GM12873 (cell line): ENCODE measurements around the gene HLA-DMA.

Source experiments
- TF ChIP-seq, protein P1 (sequence below): IDR thresholded peaks from 2 replicates; pipeline ENCODE4 v1.5.1; 2012; ENCODE audit warnings: low read depth, mild to moderate bottlenecking, moderate library complexity, low read length, control low read depth; ENCODE audit not compliant: insufficient read depth; ENCODE audit errors: missing control alignments

HLA-DMA gene

GRCh38 chr6:32906539-32906938 is 46.4 kb downstream of the HLA-DMA start:
- TF ChIP-seq, protein P1, sequence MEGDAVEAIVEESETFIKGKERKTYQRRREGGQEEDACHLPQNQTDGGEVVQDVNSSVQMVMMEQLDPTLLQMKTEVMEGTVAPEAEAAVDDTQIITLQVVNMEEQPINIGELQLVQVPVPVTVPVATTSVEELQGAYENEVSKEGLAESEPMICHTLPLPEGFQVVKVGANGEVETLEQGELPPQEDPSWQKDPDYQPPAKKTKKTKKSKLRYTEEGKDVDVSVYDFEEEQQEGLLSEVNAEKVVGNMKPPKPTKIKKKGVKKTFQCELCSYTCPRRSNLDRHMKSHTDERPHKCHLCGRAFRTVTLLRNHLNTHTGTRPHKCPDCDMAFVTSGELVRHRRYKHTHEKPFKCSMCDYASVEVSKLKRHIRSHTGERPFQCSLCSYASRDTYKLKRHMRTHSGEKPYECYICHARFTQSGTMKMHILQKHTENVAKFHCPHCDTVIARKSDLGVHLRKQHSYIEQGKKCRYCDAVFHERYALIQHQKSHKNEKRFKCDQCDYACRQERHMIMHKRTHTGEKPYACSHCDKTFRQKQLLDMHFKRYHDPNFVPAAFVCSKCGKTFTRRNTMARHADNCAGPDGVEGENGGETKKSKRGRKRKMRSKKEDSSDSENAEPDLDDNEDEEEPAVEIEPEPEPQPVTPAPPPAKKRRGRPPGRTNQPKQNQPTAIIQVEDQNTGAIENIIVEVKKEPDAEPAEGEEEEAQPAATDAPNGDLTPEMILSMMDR = no peak

GRCh38 chr6:32905078-32905477 is 47.8 kb downstream of the HLA-DMA start:
- TF ChIP-seq, protein P1 = no peak

GRCh38 chr6:32903952-32904351 is 48.9 kb downstream of the HLA-DMA start:
- TF ChIP-seq, protein P1 = no peak
